HT1080 (cell line): Measurements from ENCODE around the gene CAPZB. TPM values are rescaled to one million over a fixed set of nuclear protein-coding genes. Genes with fewer than 3 reads are reported as not detected.
A peak's percentile ranks its signal among the peaks of the same experiment; 100 is the strongest.

Experiments used
- DNase-seq: peaks from one replicate; pipeline ENCODE4 v3.0.0-alpha.2; 2015; ENCODE audit warnings: low read depth
- total RNA-seq: library from RNA; depleted of rRNA; stranded (reverse); fragments of >200 nt; shearing (Covaris generic); gene quantifications from 2 replicates; pipeline ENCODE4 v1.2.3, GENCODE V29; 2014

CAPZB gene
- total RNA-seq, 1 experiment from 2014 or later, result 166 TPM

DNA sequence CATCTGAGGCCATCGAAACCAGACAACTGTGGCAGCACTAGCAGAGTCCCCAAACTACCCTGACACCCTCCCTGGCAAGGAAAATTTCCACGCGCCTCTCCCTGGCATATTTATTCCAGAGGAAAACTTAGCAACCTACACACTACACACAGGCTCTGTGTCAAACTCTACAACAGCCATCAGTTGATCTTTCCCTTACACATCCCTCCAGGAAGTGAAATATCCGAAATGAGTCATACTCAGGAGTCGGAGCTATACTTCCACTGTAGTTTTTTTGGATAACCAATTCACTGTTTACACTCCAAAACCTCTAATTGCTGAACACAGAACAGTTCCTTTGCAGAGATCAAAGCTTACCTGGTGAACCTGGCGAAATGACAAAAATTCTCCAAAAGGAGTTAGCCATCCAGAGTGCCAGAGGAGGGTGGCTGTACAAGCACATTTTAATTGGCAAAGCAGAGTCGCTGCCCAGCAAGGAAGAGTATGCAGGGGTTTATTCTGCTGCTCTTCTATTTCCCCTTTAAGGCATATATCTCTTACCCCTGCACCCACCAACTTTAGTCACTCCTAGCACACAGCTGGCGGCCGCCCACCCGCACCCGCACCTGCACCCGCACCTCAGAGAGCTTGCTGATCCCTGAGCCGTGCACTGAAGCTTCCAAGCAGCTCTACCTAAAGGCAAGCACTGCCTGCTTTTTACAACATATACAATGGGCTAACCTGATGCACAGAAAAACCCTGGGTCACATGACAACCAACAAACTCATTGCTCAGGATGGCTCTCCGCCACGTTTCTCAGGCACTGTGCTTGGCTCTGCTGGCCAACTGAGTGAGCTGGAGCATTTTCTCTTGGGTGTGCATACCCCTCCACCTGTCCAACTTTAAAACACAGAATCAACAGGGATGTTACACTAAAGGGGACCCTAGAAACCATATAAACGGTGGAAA is 54.9 kb downstream of the CAPZB start:
- DNase-seq, result peak; percentile 80

DNA sequence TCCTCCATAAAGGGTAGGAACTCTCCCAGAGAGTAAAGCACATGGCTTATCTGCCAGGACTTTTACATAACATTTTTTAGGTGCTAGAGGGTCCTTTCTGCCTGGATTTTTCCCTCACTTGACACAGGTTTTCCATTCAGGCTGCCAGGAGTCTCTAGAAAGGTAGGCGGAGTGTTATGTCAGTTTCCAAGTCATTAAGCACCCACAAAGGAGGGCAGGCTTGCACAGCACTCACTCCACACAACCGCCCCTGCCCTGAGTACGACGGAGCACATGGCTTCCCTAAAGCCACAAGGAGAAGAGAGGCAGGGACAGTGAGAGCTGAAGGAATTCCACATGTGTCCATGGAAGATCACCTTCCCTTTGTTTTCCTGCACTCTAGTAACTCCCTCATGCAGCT is 55.7 kb downstream of the CAPZB start:
- no peak for DNase-seq

DNA sequence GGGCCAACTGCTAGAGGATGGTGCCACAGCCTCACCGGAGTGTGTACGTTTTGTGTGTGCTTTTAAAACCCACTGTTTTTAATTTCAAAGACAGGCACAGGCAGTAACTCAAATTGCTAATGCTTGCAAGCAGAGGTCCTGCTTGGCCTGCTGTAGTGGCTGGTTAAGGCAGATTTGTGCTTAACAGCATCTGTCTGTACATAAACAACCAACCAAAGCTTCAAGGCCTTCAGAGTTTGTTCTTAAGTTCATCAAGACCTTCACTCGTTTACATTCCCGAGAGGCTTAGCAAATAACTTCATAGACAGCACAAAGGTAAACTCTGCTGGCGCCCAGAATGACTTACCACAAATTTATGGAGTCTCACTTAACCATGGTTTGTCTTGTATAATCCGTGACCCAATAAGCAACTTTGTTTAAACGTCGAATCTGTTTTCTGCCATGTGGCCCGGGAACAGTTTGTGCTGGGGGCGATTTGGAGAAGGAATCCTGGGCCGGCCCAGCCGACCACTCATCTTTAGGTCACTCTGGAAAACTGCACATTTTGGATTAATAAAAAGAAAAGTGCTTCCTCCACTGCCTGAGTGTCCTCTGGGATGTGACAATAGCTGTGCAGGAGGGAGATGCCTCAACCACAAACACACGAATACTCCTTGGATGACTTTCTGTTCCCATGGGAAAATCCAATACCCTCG is 58.1 kb downstream of the CAPZB start:
- DNase-seq, result no peak

GRCh38 chr1:19426294-19427086 is 58.8 kb downstream of the CAPZB start:
- no peak for DNase-seq

- no peak for DNase-seq
Measured at GRCh38 chr1:19425646-19426239, 59.6 kb downstream of the CAPZB start.

GRCh38 chr1:19424651-19425570 is 60.4 kb downstream of the CAPZB start:
- DNase-seq, result no peak

GRCh38 chr1:19423130-19423529 is 62.2 kb downstream of the CAPZB start:
- DNase-seq, result no peak

GRCh38 chr1:19421365-19421764 is 64.0 kb downstream of the CAPZB start:
- DNase-seq, result no peak

- DNase-seq, result no peak
Measured at GRCh38 chr1:19420606-19421005, 64.7 kb downstream of the CAPZB start.

DNA sequence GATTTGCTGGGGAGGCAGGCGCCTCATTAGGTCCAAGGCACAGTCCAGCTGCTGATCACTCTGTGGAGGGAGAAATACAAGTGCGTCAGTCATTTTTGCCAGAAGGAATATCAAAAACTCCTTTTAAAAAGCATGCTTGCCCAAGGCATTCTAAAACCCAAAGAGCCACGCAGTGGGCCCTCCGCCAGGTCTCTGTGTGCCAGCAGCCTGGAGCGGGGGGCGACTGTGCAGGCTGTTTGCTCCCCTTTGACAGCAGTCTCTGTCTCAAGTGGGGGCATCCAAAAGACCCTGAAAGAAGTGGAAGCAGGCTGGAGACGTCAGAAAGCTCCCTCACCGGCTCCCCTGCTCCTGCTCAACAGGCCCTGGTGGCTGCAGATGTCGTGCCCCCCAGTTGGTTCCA is 65.6 kb downstream of the CAPZB start:
- no peak for DNase-seq

DNA sequence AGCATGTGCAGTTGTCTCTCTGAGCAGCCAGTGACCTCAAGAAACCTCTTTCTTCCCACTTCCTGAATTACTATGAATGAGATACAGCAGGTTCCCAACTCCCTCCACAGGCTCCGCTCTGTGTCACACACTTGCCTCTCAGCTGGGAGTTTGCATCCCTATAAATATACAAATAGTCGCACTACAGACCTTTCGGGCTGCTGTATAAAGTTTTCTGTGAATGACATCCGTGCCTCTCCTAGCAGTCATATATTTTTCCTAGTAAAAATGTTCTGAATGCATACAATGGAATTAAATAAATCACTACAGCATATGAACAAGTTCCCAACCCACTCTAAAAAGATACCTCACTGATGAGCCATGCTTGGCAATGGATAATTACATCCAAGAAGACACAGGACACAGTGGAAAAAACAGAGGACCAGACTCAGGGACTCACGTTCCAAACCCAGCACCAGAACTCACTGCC is 66.8 kb downstream of the CAPZB start:
- no peak for DNase-seq

DNA sequence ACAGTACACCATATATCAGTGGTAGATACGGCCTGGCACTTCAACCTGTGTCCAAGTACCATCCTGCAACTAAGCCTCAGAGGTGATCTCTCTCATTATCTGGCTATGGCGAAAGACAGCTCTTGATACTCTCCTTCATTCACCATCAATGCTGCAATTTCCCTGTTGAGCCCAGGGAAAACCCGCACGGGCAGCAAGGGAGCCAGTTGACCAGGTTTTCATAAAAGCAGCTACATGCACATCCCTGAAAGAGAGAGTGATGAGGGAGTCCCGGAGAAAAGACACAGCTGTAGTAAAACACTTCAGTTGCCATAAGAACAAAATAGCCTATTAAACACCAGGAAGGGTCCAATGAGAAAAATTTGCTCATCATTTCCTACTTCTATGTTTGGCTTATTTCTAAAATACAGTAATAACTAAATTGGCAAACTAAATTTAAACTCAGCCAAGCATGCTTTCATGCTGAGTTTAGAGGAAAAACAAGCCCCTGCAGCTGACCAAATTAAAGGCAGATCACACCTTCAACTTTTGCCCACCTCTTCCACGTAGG is 68.3 kb downstream of the CAPZB start:
- DNase-seq, result no peak

GRCh38 chr1:19416145-19416544 is 69.2 kb downstream of the CAPZB start:
- DNase-seq, result no peak

GRCh38 chr1:19414515-19415121 is 70.7 kb downstream of the CAPZB start:
- DNase-seq, result no peak

GRCh38 chr1:19413999-19414398 is 71.3 kb downstream of the CAPZB start:
- no peak for DNase-seq

- DNase-seq, result no peak
Measured at GRCh38 chr1:19412654-19413053, 72.7 kb downstream of the CAPZB start.

DNA sequence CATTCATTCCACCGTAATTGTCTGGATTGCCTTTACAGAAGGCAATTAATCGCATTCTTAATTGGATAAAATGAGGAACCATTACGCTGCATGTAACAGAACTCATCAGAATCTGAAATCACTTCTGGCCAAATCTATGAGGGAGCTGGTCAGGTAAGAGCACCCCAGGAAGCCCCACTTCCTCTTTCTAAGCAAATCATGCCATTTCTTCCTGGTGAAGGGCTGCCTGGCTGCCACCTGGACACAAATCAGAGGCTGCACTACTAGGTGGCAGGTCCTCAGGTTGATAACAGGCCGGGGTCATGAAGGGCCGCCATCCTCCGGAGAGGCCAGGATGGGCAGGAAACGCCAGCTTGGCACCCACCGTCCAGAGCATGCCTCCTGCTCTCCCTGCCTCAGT is 73.7 kb downstream of the CAPZB start:
- no peak for DNase-seq

- no peak for DNase-seq
Measured at GRCh38 chr1:19410393-19410792, 74.9 kb downstream of the CAPZB start.
